Stimulated activated CD8-positive, alpha-beta memory T cell treated with anti-CD3 and anti-CD28 coated beads, Interleukin-7, amount 100 ng/mL, for 24 hours (primary cell): ENCODE data around the gene SLC7A7.
"Not testable (repeated sequence)": the region's sequence is repeated elsewhere in the genome, so short reads cannot be mapped to it uniquely, and the experiment has no call there.

Experiments
- DNase-seq: peaks from one replicate; pipeline ENCODE4 v3.0.0-alpha.2; 2020; ENCODE audit warnings: low read depth

Gene SLC7A7

GRCh38 chr14:22814941-22815713, at the start of gene SLC7A7:
TSS of gene SLC7A7 (minus strand) at chr14:22815435. CDS start at chr14:22813398, 2,037 bp downstream.
- DNase-seq: no peak

GRCh38 chr14:22864979-22865378, 49.7 kb upstream of the SLC7A7 start:
- DNase-seq: no peak

- DNase-seq: no peak
These were observed 46.4 kb upstream of the SLC7A7 start for GRCh38 chr14:22861651-22862050.

GRCh38 chr14:22860377-22860776, 45.1 kb upstream of the SLC7A7 start:
- DNase-seq: not testable (repeated sequence)

GRCh38 chr14:22856428-22856827, 41.2 kb upstream of the SLC7A7 start:
- DNase-seq: no peak

GRCh38 chr14:22854963-22855724, 39.9 kb upstream of the SLC7A7 start:
- no peak for DNase-seq

GRCh38 chr14:22854296-22854695, 39.1 kb upstream of the SLC7A7 start:
- DNase-seq: not testable (repeated sequence)

- peak; percentile 97 for DNase-seq
These were observed 37.9 kb upstream of the SLC7A7 start for GRCh38 chr14:22852940-22853767.

- no peak for DNase-seq
These were observed 37.3 kb upstream of the SLC7A7 start for GRCh38 chr14:22852599-22852939.

- DNase-seq: not testable (repeated sequence)
These were observed 36.9 kb upstream of the SLC7A7 start for GRCh38 chr14:22852178-22852577.

GRCh38 chr14:22850944-22851764, 35.9 kb upstream of the SLC7A7 start:
- DNase-seq: no peak

GRCh38 chr14:22849212-22849819, 34.1 kb upstream of the SLC7A7 start:
- no peak for DNase-seq

- DNase-seq: no peak
These were observed 33.3 kb upstream of the SLC7A7 start for GRCh38 chr14:22848351-22849164.

GRCh38 chr14:22847661-22848341, 32.6 kb upstream of the SLC7A7 start:
- no peak for DNase-seq

- no peak for DNase-seq
These were observed 31.6 kb upstream of the SLC7A7 start for GRCh38 chr14:22846811-22847307.

GRCh38 chr14:22845821-22846625, 30.8 kb upstream of the SLC7A7 start:
- DNase-seq: no peak

GRCh38 chr14:22845103-22845394, 29.8 kb upstream of the SLC7A7 start:
- no peak for DNase-seq

GRCh38 chr14:22844221-22845102, 29.2 kb upstream of the SLC7A7 start:
- no peak for DNase-seq
